B cell (primary cell): Measurements from ENCODE around the gene PADI3. TPM values are rescaled to one million over a fixed set of nuclear protein-coding genes. Genes with fewer than 3 reads are reported as not detected.

Experiments used
- ATAC-seq: fragments of 200-7000 bp; cut with Tn5 transposase; one replicate; pipeline ENCODE4 v1.10.0; 2021; ENCODE audit warnings: low read depth, mild to moderate bottlenecking, moderate number of reproducible peaks, moderate library complexity
- CTCF ChIA-PET: fragments of 350-600 bp; sonication (Branson Sonifier 250); formaldehyde crosslinking; loops from one replicate; lab custom pipeline; 2021; ENCODE audit warnings: antibody characterized with exemption, inconsistent platforms; lab: Charles Lee
- POLR2A ChIA-PET: fragments of 350-600 bp; sonication (Branson Sonifier 250); formaldehyde crosslinking; loops from one replicate; lab custom pipeline; 2021; ENCODE audit warnings: antibody characterized with exemption; lab: Charles Lee
- DNase-seq: peaks from one replicate; pipeline ENCODE4 v3.0.0; 2013
- H2AFZ ChIP-seq: 2 replicates; pipeline ENCODE4 v1.6.1; 2012; ENCODE audit warnings: mild to moderate bottlenecking, low read depth, low read length; ENCODE audit not compliant: insufficient read depth, poor library complexity, severe bottlenecking
- H3K27ac ChIP-seq, 2 donors: 1 replicate in 1 of 2; 2 replicates in 1 of 2; pipeline ENCODE4 v1.5.1; 2012 to 2013; ENCODE audit warnings: low read length in 2 of 2, mild to moderate bottlenecking in 2 of 2, moderate library complexity in 1 of 2
- H3K27me3 ChIP-seq, 4 experiments: fragments of 200-600 bp in 1 of 4; sonication (generic) in 1 of 4; replicated peaks in 1 of 4; 1 replicate in 2 of 4; 2 replicates in 2 of 4; pipeline versions ENCODE4 v1.6.1 to v1.7.0; 2013 to 2016; ENCODE audit warnings: low read length in 3 of 4, mild to moderate bottlenecking in 2 of 4, mixed read lengths in 1 of 4, moderate library complexity in 1 of 4; ENCODE audit not compliant: insufficient read depth in 4 of 4, control insufficient read depth in 3 of 4; ENCODE audit errors: control extremely low read depth in 1 of 4
- H3K36me3 ChIP-seq, 2 experiments: replicated peaks in 1 of 2; 1 replicate in 1 of 2; 2 replicates in 1 of 2; pipeline versions ENCODE4 v1.6.1 to v1.7.1; 2013; ENCODE audit warnings: low read length in 1 of 2; ENCODE audit not compliant: insufficient read depth in 2 of 2, control insufficient read depth in 1 of 2; ENCODE audit errors: control extremely low read depth in 1 of 2, extremely low read depth in 1 of 2
- H3K4me1 ChIP-seq, 2 donors: fragments of 200-600 bp in 1 of 2; sonication (generic) in 1 of 2; 1 replicate in 1 of 2; 2 replicates in 1 of 2; pipeline versions ENCODE4 v1.5.1 to v1.6.1; 2013 to 2017; ENCODE audit warnings: low read length in 2 of 2; ENCODE audit not compliant: control insufficient read depth in 2 of 2, insufficient read depth in 2 of 2
- H3K4me2 ChIP-seq: replicated peaks from 2 replicates; pipeline ENCODE3; 2012; ENCODE audit warnings: mild to moderate bottlenecking, low read depth, low read length; ENCODE audit not compliant: poor library complexity, severe bottlenecking
- H3K4me3 ChIP-seq, 5 experiments: fragments of 200-600 bp in 1 of 5; sonication (generic) in 1 of 5; 1 replicate in 3 of 5; 2 replicates in 2 of 5; pipeline versions ENCODE4 v1.5.1 to v1.7.0; 2011 to 2016; ENCODE audit warnings: low read length in 4 of 5, mild to moderate bottlenecking in 4 of 5, low read depth in 2 of 5, control low read depth in 1 of 5, moderate library complexity in 1 of 5; ENCODE audit not compliant: insufficient read depth in 1 of 5; ENCODE audit errors: control extremely low read depth in 1 of 5, extremely low read depth in 1 of 5
- H3K79me2 ChIP-seq: fragments of 200-600 bp; sonication (generic); one replicate; pipeline ENCODE4 v1.6.0; 2016; ENCODE audit warnings: low read length; ENCODE audit not compliant: control insufficient read depth, insufficient read depth
- H3K9ac ChIP-seq: fragments of 200-600 bp; sonication (generic); 2 replicates; pipeline ENCODE4 v1.6.1; 2017; ENCODE audit warnings: mild to moderate bottlenecking, low read length, moderate library complexity
- H3K9me3 ChIP-seq, 3 donors: one replicate each; pipeline versions ENCODE4 v1.6.1 to v1.7.1; 2013; ENCODE audit warnings: low read length in 2 of 3; ENCODE audit not compliant: control insufficient read depth in 2 of 3, insufficient read depth in 1 of 3; ENCODE audit errors: control extremely low read depth in 1 of 3
- H4K20me1 ChIP-seq: 2 replicates; pipeline ENCODE4 v1.6.0; 2012; ENCODE audit warnings: mild to moderate bottlenecking, low read length; ENCODE audit not compliant: insufficient read depth, control insufficient read depth, poor library complexity, severe bottlenecking
- H3K27ac Mint-ChIP-seq: one replicate; pipeline ENCODE4 v1.8.0; 2021; ENCODE audit warnings: mixed read lengths
- H3K27me3 Mint-ChIP-seq: one replicate; pipeline ENCODE4 v1.8.0; 2021; ENCODE audit warnings: mixed read lengths
- H3K4me1 Mint-ChIP-seq: one replicate; pipeline ENCODE4 v1.8.0; 2021; ENCODE audit warnings: mixed read lengths
- H3K4me3 Mint-ChIP-seq: one replicate; pipeline ENCODE4 v1.8.0; 2021; ENCODE audit warnings: mixed read lengths
- H3K9me3 Mint-ChIP-seq: one replicate; pipeline ENCODE4 v1.8.0; 2022; ENCODE audit warnings: mixed read lengths; ENCODE audit not compliant: insufficient read depth
- CTCF ChIP-seq: fragments of 200-600 bp; IDR thresholded peaks from one replicate; pipeline ENCODE4 v1.8.0; 2022; ENCODE audit warnings: antibody characterized with exemption, mild to moderate bottlenecking
- EZH2 ChIP-seq: IDR thresholded peaks from 2 replicates; pipeline ENCODE4 v1.6.1; 2012; ENCODE audit warnings: borderline replicate concordance, low read depth, mild to moderate bottlenecking, moderate library complexity, low read length; ENCODE audit not compliant: insufficient read depth, poor library complexity, severe bottlenecking
- WGBS: methylation state at CpG from one replicate; pipeline ENCODE4 v1.1.5; 2013; ENCODE audit warnings: missing lambda C conversion rate; ENCODE audit not compliant: insufficient coverage; 5-methylcytosine and 5-hydroxymethylcytosine counted together
- intact Hi-C: fragments of 100-400 bp; cut with micrococcal nuclease; formaldehyde crosslinking; loops from one replicate; pipeline ENCODE4 v1.10.0; 2022
- polyA plus RNA-seq: library from polyadenylated mRNA; depleted of rRNA; stranded (reverse); fragments of >200 nt; gene quantifications from 2 replicates; pipeline ENCODE4 v1.2.3, GENCODE V29; 2012
- total RNA-seq, 2 donors: library from RNA; stranded (reverse); fragments of 120-200 nt in 1 of 2; gene quantifications; 1 replicate in 1 of 2; 2 replicates in 1 of 2; pipeline versions ENCODE4 v1.2.3 to v1.2.4, GENCODE V29; 2013 to 2022

Gene PADI3
- total and polyA plus RNA-seq, 2 donors (not counting 1 experiment from before 2014, with no cell fraction given): not detected

- Mint-ChIP-seq H3K27ac (no peak overlapping the region), H3K4me3 (no peak overlapping the region), H3K4me1 (peaks cover 3% of the 10 kb centered on the region), H3K27me3 (peaks cover 4% of the 10 kb centered on the region), H3K9me3 (no peaks in the 10 kb centered on the region)
- Histone ChIP-seq H3K4me1 (no peaks in the 10 kb centered on the region), H3K36me3 (no peaks in the 10 kb centered on the region), H3K27me3 (no peaks in the 10 kb centered on the region), H3K4me2 (no peak overlapping the region), H3K9ac (no peak overlapping the region), H3K27ac (no peak overlapping the region), H3K79me2 (no peaks in the 10 kb centered on the region), H3K9me3 (no peaks in the 10 kb centered on the region), H2AFZ (no peak overlapping the region), H4K20me1 (no peaks in the 10 kb centered on the region), H3K4me3 (no peak overlapping the region)
- no peak for TF ChIP-seq EZH2
- TF ChIP-seq CTCF: no peak
- intact Hi-C loops: no loop called here
- DNase-seq (no peak), ATAC-seq (no peak)
- 92% methylated on average over 3 of the region's 8 CpGs for WGBS
- POLR2A ChIA-PET: no interaction called here
- CTCF ChIA-PET: interaction anchor here (0.9 kb wide), 1 partner anchor 14 kb away, joined by 4 read pairs; no protein-coding TSS in a partner anchor
Observed at GRCh38 chr1:17200246-17200645, 48.7 kb upstream of the PADI3 start.

- H4K20me1 ChIP-seq: no peaks in the 10 kb centered on the region
- ATAC-seq: no peak
- TF ChIP-seq EZH2 (no peak), CTCF (no peak)
- Mint-ChIP-seq H3K4me3 (no peak overlapping the region), H3K27ac (no peak overlapping the region), H3K4me1 (peaks cover 5% of the 10 kb centered on the region), H3K9me3 (no peaks in the 10 kb centered on the region), H3K27me3 (peaks cover 4% of the 10 kb centered on the region)
- no peak overlapping the region for H3K27ac ChIP-seq
- no peak overlapping the region for H2AFZ ChIP-seq
- ChIA-PET CTCF (no interaction called here), POLR2A (no interaction called here)
- no peaks in the 10 kb centered on the region for H3K36me3 ChIP-seq
- H3K79me2 ChIP-seq: no peaks in the 10 kb centered on the region
- no peaks in the 10 kb centered on the region for H3K4me1 ChIP-seq
- no peak for DNase-seq
- 100% methylated on average over 1 of the region's 5 CpGs for WGBS
- no peak overlapping the region for H3K4me2 ChIP-seq
- H3K9me3 ChIP-seq: no peaks in the 10 kb centered on the region
- no peaks in the 10 kb centered on the region for H3K27me3 ChIP-seq
- intact Hi-C loops: no loop called here
- no peak overlapping the region for H3K4me3 ChIP-seq
- H3K9ac ChIP-seq: no peak overlapping the region
Observed at GRCh38 chr1:17200756-17201155, 48.1 kb upstream of the PADI3 start.
